DOHH2 (cell line): ENCODE data around the gene FAR2.
"Not testable (repeated sequence)": the region's sequence is repeated elsewhere in the genome, so short reads cannot be mapped to it uniquely, and the experiment has no call there.

ENCODE experiments used
- H3F3A ChIP-seq: fragments of 200-600 bp; sonication (generic), shearing (Covaris generic); 2 replicates; pipeline ENCODE4 v1.6.0; 2016; ENCODE audit warnings: antibody characterized with exemption, mild to moderate bottlenecking; ENCODE audit not compliant: control insufficient read depth, insufficient read depth
- H3K27ac ChIP-seq: fragments of 200-600 bp; sonication (generic); 2 replicates; pipeline ENCODE4 v1.5.1; 2014; ENCODE audit warnings: low read depth, mild to moderate bottlenecking, low read length, moderate library complexity
- H3K27me3 ChIP-seq: fragments of 200-600 bp; sonication (generic); 2 replicates; pipeline ENCODE4 v1.6.1; 2014; ENCODE audit warnings: mild to moderate bottlenecking, low read length, mixed read lengths; ENCODE audit not compliant: control insufficient read depth
- H3K36me3 ChIP-seq: fragments of 200-600 bp; sonication (generic); 2 replicates; pipeline ENCODE4 v1.6.1; 2014; ENCODE audit warnings: mild to moderate bottlenecking, low read length, moderate library complexity, mixed read lengths; ENCODE audit not compliant: control insufficient read depth
- H3K4me1 ChIP-seq: fragments of 200-600 bp; sonication (generic); 2 replicates; pipeline ENCODE4 v1.6.1; 2014; ENCODE audit warnings: mild to moderate bottlenecking, low read length, mixed read lengths; ENCODE audit not compliant: control insufficient read depth
- H3K4me2 ChIP-seq: fragments of 200-600 bp; sonication (generic); 2 replicates; pipeline ENCODE4 v1.6.0; 2014; ENCODE audit warnings: mild to moderate bottlenecking, low read length, moderate library complexity
- H3K4me3 ChIP-seq: fragments of 200-600 bp; sonication (generic); 2 replicates; pipeline ENCODE4 v1.5.1; 2014; ENCODE audit warnings: mild to moderate bottlenecking, low read length, mixed read lengths
- H3K79me2 ChIP-seq: fragments of 200-600 bp; sonication (generic); 2 replicates; pipeline ENCODE4 v1.6.1; 2014; ENCODE audit warnings: mild to moderate bottlenecking, low read length, mixed read lengths; ENCODE audit not compliant: control insufficient read depth
- H3K9me2 ChIP-seq: fragments of 200-600 bp; sonication (generic); replicated peaks from 2 replicates; pipeline ENCODE4 v1.6.1; 2014; ENCODE audit warnings: mild to moderate bottlenecking, low read length, mixed read lengths; ENCODE audit not compliant: control insufficient read depth
- H3K9me3 ChIP-seq: fragments of 200-600 bp; sonication (generic); 2 replicates; pipeline ENCODE4 v1.6.1; 2014; ENCODE audit warnings: antibody characterized with exemption, low read length, mixed read lengths; ENCODE audit not compliant: control insufficient read depth, insufficient read depth
- H4K20me1 ChIP-seq: fragments of 200-600 bp; sonication (generic); 2 replicates; pipeline ENCODE4 v1.6.0; 2014; ENCODE audit warnings: low read depth, mild to moderate bottlenecking, antibody characterized with exemption, low read length, moderate library complexity; ENCODE audit not compliant: control insufficient read depth, insufficient read depth
- CTCF ChIP-seq: fragments of 200-600 bp; sonication (generic); IDR thresholded peaks from one replicate; pipeline ENCODE4 v1.5.1; 2014; ENCODE audit warnings: antibody characterized with exemption, mild to moderate bottlenecking, low read depth, low read length; ENCODE audit not compliant: poor library complexity, severe bottlenecking
- EZH2phosphoT487 ChIP-seq: fragments of 200-600 bp; sonication (generic); IDR thresholded peaks from 2 replicates; pipeline ENCODE4 v1.6.1; 2017; ENCODE audit warnings: borderline replicate concordance, mild to moderate bottlenecking, antibody characterized with exemption, low read length, moderate library complexity, mixed read lengths

Gene FAR2

GRCh38 chr12:29167988-29168387 lies 18.9 kb downstream of the FAR2 start:
- H3K4me1 ChIP-seq, result peaks cover 6% of the 10 kb centered on the region; the same call in 1 of the 2 replicates
- H3K4me2 ChIP-seq, result no peak overlapping the region
- no peaks in the 10 kb centered on the region for H3F3A ChIP-seq
- no peaks in the 10 kb centered on the region for H4K20me1 ChIP-seq
- no peak overlapping the region for H3K4me3 ChIP-seq
- no peaks in the 10 kb centered on the region for H3K9me3 ChIP-seq
- TF ChIP-seq EZH2phosphoT487 (no peak), CTCF (no peak)
- H3K9me2 ChIP-seq, result no peaks in the 10 kb centered on the region
- H3K79me2 ChIP-seq, result no peaks in the 10 kb centered on the region
- no peak overlapping the region for H3K27ac ChIP-seq
- H3K27me3 ChIP-seq, result no peaks in the 10 kb centered on the region
- no peaks in the 10 kb centered on the region for H3K36me3 ChIP-seq

- H3K27ac ChIP-seq, H3K9me3 ChIP-seq, H3K9me2 ChIP-seq: not testable (repeated sequence)
These were observed 20.9 kb downstream of the FAR2 start for GRCh38 chr12:29169978-29170377.

GRCh38 chr12:29170478-29171084 lies 21.5 kb downstream of the FAR2 start:
- H3K4me2 ChIP-seq, H3K4me3 ChIP-seq, H3K4me1 ChIP-seq, H3K9me3 ChIP-seq, H3K9me2 ChIP-seq, H3F3A ChIP-seq, H3K27me3 ChIP-seq, H3K79me2 ChIP-seq, H4K20me1 ChIP-seq, H3K27ac ChIP-seq, H3K36me3 ChIP-seq: not testable (repeated sequence)

More at GRCh38 chr12:29169978-29170377, 20.9 kb downstream of the FAR2 start:
- not testable (repeated sequence) for H3F3A ChIP-seq, H3K27me3 ChIP-seq, H4K20me1 ChIP-seq, H3K36me3 ChIP-seq, H3K4me2 ChIP-seq, H3K79me2 ChIP-seq, H3K4me1 ChIP-seq, H3K4me3 ChIP-seq

GRCh38 chr12:29171421-29172258 lies 22.6 kb downstream of the FAR2 start:
- H3K9me3 ChIP-seq, result no peaks in the 10 kb centered on the region
- no peaks in the 10 kb centered on the region for H4K20me1 ChIP-seq
- no peak overlapping the region for H3K4me2 ChIP-seq
- TF ChIP-seq CTCF (no peak), EZH2phosphoT487 (no peak)
- no peaks in the 10 kb centered on the region for H3K27me3 ChIP-seq
- no peaks in the 10 kb centered on the region for H3K9me2 ChIP-seq
- H3K79me2 ChIP-seq, result no peaks in the 10 kb centered on the region
- H3K36me3 ChIP-seq, result no peaks in the 10 kb centered on the region
- H3F3A ChIP-seq, result no peaks in the 10 kb centered on the region
- no peaks in the 10 kb centered on the region for H3K4me1 ChIP-seq
- H3K27ac ChIP-seq, result no peak overlapping the region
- H3K4me3 ChIP-seq, result no peak overlapping the region
